Kidney glomerular epithelial cell (primary cell): ENCODE results near the gene AHRR.
"Not testable (repeated sequence)": the region's sequence is repeated elsewhere in the genome, so short reads cannot be mapped to it uniquely, and the experiment has no call there.

ENCODE experiments used
- DNase-seq: peaks from one replicate; lab custom pipeline; 2025; lab: John Stamatoyannopoulos, UW

AHRR gene

DNA sequence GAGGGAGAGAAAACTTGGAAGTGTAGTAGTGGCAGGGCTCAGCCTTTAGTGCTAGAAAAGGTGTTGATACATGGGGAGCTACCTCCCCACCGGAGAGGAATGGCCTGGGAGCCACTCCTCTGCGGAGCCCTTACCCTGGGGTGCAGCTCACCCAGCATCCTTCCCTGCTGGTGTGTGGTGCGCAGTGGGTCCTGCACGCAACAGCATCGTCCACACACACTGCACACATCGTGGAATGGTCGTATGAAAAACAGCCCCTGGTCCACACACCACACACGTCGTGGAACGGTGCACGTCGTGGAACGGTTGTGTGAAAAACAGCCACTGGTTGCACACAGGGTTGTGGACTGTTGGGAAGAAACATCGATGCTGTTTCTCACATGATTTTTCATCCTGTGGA, 16.1 kb upstream of the AHRR start:
- DNase-seq, result no peak

DNA sequence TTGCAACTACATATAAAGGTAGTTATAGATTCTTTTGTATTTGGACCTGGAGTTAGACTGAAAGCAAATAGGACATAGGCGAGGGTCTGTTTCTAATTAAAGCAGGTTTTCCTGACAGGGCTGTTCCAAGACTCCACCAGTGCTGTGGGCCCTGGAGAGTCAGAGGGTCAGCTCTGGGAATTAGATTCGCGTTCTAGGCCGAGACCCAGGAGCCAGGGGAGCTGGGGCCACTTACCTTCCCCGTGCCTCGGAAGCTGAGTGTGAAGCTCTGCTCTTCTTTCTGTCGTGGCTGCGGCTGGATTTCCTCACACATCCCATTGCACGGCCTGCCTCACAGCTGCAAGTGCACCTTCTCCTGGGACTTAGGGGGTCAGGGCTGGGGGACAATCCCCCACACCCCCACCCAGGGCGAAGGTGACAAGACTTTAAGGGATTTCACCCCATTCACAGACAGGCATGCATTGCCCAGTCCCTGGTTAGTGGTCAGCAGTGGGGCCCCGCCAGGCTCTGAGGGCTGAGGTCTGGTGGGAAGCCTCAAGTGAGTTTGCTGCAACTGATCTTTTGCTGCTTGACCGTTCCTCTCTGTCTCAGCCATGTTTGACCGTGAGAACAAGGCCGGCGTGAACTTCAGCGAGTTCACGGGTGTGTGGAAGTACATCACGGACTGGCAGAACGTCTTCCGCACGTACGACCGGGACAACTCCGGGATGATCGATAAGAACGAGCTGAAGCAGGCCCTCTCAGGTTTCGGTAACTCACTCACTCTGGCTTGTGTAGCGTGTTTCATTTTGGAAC, 15.3 kb upstream of the AHRR start:
- no peak for DNase-seq

DNA sequence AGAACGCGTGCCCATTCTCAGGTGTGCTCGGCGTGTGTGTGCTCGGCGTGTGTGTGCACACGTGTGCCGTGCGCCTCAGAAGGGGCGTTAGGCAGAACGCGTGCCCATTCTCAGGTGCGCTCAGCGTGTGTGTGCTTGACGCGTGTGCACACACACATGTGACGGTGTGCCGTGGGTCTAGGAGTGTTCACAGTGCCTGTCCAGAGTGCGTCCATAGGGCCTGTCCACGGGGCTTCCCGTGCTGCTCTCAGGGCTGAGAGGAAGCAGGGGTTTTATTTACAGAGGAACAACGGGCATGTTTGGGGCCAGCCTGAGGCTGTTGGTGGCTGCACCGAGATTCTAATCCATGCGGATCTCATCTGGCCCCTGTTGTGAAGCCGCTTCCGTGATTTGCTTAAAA, 14.2 kb upstream of the AHRR start:
- DNase-seq, result no peak

DNA sequence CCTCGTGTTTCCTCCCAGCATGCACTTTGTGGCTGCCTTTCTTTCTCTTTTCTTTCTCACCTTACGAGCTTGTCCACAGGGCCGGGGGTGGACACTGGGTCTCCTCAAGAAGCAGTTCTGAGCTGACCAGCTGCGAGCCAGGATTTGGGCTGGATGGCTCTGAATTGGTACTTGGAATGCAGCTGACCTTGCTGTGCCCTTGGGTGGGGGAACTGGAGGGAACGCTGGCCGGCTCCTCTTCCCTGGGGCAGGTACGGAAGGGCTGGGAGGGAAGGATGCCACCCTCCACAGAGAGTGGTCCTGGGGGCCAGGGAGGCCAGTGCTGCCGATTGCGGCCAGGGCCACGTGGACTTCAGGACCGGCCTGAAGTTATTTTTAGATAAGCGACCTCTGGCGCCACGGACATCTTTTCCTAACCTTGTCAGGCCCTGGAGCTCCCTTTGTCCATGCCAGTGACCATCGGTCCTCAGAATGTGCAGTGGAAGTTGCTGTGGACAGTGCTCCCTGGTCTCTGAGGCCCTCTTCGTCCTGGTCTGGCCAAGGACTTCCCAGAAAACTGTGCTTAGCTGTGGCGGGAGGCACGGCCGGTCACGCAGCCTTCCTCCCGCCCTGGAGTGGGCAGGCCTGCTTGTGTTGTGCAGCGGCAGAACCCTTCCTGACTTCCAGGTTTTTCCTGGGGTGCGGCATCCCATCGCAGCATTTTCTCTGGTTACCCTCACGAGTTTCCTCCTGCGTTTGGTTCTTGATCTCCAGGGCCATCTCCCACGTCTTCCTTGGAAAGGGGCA, 13.5 kb upstream of the AHRR start:
- DNase-seq, result no peak

DNA sequence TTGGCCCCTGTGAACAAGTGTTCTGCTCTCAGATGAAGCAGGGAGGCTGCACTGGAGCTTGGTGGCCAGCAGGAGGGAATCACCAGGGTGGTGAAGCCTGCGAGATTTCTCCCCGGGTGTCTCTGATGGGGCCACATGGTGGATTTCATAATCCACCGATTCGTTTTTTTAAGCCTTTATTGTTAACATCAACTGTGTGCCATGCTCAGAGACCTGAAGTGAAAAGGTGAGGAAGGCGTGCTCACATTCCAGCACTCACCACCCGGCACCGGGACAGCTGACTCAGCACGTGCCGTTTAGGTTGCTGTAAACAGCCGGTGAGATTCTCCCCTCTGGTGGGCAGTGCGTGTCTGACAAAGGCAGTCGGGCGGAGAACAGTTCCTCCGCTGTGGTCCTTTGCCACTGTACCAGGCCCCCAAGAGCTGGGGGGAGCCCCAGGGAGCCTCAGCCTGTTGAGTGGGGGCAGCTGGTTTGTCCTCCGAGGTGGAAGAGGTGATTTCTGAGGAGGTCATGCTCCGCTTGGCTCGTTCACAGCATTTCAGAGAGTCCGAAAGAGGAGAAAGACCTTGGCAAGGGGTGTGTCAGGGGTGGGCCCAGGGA, 12.7 kb upstream of the AHRR start:
- DNase-seq, result peak; percentile 26

DNA sequence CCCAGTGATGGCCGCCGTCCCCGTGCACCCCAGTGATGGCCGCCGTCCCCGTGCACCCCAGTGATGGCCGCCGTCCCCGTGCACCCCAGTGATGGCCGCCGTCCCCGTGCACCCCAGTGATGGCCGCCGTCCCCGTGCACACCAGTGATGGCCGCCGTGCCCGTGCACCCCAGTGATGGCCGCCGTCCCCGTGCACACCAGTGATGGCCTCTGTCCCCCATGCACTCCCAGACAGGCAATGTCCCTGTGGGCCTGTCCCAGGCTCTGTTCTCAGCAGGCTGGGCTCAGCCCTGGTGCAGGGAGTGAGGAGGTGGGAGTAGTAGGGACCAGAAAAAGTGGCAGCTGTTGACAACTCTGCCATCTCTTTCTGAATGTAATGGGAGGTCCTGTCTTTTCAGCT, 11.7 kb upstream of the AHRR start:
- not testable (repeated sequence) for DNase-seq

DNA sequence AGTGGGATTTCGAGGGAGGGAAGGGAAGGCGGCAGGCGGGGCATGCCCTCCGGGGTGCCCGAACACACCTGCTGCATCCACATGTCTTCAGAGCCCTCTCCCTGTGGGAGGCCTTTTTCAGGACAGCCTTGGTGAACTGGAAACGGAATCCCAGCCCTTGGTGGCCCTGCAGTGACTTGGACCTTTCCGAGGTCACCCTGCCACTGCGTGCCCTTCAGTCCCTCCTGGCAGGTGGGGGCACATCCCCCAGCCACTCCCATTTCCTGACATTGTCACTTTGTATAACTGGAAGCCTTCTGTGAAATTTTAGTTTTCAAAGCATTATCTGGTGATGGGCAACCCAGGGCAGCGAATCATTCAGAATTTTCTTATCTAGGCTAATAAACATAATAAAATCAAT, 11.0 kb upstream of the AHRR start:
- no peak for DNase-seq

DNA sequence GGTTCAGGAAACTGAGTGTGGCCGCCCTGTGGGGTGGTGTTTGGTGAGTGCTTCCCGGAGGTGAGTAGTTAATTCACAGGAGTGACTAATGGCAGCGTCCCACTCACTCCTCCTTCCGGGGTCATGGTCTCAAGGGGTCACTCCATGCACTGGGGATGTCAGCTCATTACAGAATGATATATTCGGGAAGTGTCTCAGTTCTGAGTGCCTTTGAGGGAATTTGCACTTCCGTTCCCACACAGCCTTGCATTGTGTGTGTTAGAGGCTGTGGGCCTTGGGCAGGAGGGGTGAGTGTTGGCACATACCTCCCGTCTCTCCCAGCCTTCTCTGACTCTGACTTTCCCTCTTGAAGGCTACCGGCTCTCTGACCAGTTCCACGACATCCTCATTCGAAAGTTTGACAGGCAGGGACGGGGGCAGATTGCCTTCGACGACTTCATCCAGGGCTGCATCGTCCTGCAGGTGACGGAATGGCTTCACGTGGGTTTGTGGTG, 10.5 kb upstream of the AHRR start:
- peak; percentile 57 for DNase-seq

DNA sequence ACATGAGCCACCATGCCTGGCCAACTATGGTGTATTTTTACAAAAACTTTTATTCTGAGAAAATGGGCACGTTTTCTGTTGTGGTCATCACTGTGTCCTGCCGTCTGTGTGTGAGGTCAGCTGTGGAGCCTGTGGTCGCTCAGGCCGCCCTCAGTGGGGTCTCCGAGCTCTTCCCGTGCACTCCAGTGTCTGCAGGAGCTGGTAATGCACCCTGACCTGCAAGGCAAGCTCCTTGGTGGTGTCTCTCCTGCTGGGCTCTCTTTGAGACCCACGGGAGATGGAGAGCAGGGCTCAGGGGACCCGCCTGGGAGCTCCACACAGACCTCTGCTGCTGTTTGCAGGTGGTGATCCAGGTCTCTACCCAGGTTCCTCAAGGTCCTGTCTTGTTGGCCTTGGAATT, 9.6 kb upstream of the AHRR start:
- DNase-seq, result no peak

DNA sequence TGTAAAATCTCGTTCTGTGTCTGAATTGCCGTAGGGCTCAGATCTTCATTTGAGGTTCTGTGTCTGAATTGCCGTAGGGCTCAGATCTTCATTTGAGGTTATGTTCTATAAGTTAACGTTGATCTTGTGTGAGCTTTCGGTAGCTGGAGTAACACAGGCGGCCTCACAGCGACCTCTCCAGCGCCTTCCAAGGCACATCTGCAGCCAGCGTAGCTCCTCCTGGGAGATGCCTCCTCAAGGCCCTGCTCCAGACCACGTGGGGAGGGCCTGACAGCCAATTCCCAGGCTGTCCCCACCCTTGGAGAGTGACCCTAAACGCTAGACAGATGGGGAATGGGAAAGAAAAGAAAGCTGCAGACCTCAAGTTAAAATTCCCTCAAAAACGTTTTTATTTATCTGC, 8.7 kb upstream of the AHRR start:
- no peak for DNase-seq

DNA sequence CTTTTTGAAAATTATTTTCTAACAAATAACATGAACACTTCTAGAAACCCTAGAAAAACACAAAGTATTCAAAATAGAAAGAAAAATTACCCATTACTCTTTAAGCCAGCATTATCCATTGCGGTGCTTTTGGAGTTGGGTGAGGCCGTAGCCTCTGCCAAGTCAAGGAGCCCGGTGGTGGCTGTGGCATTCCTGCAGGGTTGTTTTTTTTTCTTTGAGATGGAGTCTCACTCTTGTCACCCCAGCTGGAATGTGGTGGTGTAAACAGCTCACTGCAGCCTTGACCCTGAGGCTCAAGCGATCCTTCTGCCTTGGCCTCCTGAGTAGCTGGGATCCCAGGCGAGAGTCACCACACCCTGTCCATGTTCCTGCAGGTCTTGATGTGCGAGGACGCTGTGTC, 8.2 kb upstream of the AHRR start:
- no peak for DNase-seq

DNA sequence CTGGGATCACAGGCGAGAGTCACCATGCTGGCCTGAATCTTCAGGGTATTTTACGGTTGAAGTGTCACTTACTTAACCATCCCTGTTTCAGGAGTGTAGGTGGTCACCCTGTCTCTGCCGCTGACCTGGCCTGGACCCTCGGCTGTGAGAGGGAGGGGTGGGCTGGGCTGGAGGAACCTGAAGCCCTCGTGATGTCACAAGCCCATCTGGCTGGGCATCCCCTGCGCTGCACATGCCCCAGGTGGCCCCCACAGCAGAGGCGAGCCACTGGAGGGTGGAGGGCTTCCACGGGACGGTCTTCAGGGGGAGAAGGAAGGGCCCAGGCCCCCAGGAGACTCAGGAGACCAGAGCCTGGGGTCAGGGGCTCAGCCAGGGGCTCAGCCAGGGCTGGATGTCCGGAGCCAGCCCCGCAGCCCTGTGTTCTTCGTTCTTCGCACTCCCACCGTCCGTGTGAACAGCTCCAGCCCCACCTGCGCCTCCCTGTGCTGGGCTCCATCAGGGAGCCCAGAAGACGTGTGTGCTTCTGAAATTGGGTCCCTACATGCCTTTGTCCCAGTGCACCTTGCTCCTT, 7.6 kb upstream of the AHRR start:
- DNase-seq, result no peak

DNA sequence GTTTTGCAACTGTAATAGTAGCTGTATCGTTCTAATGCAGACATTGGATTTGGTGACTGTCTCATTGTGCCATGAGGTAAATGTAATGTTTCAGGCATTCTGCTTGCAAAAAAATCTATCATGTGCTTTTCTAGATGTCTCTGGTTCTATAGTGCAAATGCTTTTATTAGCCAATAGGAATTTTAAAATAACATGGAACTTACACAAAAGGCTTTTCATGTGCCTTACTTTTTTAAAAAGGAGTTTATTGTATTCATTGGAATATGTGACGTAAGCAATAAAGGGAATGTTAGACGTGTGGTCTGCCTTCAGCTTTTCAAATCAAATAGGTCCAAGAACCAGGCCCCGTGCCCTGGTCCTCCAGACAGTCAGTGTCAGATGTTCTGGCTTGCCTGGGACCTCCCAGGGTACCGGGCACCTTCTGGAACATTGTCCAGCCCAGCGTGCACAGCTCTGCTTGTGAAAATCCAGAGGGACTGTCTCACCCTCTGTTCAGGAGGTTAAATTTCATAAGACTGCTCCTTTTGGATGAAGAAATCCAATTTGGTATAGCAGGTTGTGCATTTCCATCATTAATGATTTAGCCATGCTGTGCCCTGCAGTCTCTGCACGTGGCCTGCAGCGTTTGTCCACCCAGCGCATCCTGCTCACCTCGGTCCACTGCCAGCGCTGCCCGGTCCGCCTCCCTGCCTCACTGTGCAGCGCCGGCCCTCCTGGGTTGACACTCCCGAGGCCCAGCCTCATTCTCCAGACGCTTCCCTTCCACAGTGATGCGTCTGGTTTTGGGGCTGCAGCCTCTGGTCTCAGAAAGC, 6.6 kb upstream of the AHRR start:
- no peak for DNase-seq

DNA sequence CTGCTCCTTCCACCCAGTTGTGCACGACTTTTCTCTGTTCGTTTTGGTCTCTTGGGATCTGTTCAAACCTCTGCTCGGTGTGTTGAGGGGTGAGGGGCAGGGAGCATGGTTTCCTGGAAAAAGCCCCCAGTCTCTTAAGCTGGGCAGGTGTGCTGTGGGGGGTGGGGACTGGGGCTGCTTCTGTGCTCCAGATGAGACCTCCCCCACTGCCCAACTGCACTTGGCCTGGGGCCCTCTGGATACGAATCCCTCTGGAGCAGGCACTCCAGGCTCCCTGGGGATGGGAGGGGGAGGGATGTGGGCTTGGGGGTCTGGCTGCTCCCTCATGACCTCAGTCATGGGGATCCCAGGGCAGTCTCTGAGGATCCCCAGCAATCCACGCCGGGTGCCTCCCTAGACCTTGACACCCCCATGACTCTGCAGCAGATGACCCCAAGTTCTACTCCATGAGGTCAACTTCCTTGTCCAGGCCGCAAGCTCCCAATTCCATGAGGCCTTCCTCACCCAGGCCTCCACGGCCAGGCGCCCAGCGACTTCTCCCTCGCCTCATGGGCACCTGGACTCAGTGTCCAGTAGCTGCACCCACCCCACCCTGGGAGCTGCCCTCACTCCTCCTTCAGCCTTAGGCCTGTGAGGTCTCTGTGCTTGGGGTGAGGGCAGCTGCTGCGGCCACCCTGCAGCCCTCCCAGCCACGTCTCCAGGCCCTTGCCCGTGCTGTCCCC, 5.9 kb upstream of the AHRR start:
- DNase-seq, result no peak

DNA sequence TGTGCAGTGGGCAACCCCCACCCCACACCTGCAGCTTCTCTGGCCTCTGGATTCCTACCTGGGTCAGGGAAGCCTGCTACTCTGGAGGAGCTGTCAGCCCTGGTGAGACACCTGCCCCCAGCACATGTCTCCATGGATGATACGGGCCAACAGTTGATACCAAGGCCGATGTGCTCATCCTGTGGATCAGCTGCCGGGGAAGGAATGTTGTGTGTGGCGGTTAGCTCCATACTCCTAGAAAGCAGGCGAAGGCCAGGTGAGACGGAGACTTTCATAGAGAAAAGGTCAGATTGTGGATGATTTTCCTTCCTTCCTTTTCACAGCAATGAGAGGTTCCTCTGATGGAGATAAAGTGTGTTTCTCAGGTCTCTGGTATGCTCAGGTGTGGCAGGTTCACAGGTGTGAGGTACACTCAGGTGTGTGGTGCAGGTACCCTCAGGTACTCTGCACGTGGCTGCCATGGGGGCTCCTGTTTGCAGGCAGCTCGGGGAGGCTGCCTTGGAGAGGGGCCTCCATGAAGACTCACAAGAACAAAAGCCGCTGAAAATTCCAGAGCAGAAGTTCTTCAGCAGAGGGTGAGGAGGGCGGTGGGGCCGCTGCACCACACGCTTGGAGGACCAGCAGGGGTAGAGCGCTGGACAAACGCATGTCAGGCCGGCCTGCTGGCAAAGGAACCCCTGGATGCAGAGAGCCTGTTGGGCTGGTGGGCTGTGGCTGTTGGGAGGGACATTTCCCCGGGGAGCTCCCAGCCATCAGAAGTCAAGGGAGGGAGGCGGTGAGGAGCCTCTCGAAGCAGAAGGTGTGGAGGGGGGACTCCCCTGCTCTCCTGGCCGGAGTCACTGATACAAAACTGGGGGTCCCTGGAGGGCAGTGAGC, 5.1 kb upstream of the AHRR start:
- DNase-seq, result no peak

DNA sequence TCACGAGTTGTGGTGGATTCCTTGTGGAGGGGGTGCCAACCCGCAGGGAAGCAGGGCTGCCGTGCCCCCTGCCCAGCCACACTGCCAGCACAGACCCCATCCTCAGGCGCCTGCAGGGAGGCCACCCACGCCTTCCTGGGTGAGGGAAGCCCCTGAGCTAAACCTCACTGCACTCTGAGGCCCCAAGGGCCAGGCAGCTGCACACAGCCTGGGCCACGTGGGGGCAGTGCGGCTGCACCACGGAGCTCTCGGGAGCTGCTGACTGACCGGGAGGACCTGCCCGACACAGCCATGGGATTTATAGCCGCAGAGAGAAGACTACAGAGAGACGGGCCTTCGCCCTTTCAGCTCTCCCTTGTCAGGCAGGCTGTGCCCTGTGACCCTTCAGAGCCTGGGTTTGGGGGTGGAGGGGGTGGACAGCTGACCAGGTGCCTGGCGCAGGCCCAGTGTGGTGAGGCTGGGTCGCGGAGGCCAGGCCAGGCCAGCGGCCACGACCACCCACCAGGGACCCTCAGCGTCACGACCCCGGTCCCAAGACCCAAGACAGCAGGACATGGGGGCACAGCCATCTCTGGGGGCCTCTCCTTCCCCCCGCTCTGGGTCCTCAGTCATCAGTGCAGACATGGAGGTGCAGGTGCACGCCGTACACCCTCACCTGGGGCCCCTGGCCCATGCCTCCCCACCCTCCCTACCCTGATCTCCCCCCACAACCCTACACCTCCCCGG, 4.3 kb upstream of the AHRR start:
- peak; percentile 7 for DNase-seq

DNA sequence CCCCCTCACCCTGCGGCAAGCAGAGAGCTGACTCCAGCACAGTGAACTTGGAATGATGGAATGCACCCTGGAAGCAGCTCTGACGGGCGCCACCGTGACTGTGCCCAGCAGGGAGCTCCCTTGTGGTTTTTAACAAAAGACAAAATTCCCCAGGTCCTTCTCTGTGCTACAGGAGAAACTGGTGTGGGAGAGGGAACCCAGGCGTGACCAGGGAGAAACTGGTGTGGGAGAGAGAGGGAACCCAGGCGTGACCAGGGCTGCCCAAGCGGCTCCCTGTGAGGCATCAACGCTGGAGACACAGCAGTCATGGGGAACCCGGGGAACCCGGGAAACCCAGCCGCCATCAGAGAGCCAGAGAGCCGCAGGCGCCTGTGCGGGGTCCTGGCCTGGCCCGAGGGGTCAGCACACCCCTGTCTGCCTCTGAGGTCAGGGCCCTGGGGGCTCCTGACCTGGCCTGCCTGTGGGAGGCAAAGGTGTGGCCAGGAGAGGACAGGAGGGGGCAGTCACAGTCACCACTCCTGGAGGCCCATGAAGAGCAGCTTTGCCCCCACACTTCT, 3.1 kb upstream of the AHRR start:
- DNase-seq, result peak; percentile 85

DNA sequence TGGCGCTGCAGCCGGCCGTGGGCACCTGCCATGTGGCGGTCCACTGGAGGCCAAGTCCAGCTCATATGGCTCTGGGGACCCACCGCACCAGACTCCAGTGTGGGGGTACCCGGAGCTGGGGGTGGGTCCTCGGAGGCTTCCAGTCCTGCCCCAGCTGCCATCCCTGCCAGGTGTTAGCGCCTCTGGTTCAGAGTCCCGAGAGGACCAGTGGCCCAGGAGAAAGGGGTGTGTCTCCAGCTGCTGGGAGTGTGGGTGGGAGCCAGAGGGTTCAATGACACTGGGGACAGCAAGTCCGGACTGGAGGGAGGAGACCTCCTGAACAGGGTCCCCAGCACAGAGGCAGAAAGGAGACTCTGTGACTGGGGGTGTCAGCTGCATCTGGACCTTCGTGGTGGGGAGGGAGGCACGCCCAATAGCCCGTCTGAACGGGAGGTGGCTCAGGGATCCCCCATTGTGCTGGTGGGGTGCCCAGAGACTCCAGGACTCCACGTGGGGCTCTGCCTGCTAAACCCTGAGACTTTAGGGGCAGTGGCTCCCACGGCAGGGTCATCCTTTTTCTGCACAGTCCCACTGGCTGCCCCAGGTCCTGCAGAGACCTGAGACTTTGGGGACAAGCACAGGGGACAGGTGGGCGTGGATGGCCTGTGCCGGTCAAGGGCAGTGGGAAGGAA, 2.4 kb upstream of the AHRR start:
- no peak for DNase-seq
